HEK293T (cell line): ENCODE data around the gene CABLES2.
A peak's percentile ranks its signal among the peaks of the same experiment; 100 is the strongest.

Experiments
- CTCF ChIA-PET: fragments of 350-600 bp; formaldehyde crosslinking; extraction: SDS; loops from one replicate; lab custom pipeline; 2021; ENCODE audit warnings: antibody characterized with exemption, inconsistent platforms; lab: Yijun Ruan, JAX
- POLR2A ChIA-PET: fragments of 350-600 bp; formaldehyde crosslinking; extraction: SDS; loops from one replicate; lab custom pipeline; 2020; ENCODE audit warnings: antibody characterized with exemption, inconsistent platforms; lab: Yijun Ruan, JAX
- DNase-seq: peaks from one replicate; pipeline ENCODE4 v3.0.0; 2012; ENCODE audit warnings: mixed read lengths; ENCODE audit errors: extremely low spot score
- ARNT ChIP-seq: fragments of 450-650 bp; IDR thresholded peaks from 2 replicates; pipeline ENCODE4 v1.6.1; 2017; ENCODE audit warnings: mild to moderate bottlenecking
- BHLHE40 ChIP-seq: fragments of 450-650 bp; IDR thresholded peaks from 2 replicates; pipeline ENCODE4 v1.6.1; 2016; ENCODE audit warnings: mild to moderate bottlenecking, moderate library complexity, borderline replicate concordance
- CTBP1 ChIP-seq: fragments of 450-650 bp; IDR thresholded peaks from 2 replicates; pipeline ENCODE4 v1.6.1; 2016; ENCODE audit warnings: borderline replicate concordance
- ELF4 ChIP-seq: fragments of 450-650 bp; IDR thresholded peaks from 2 replicates; pipeline ENCODE4 v1.6.1; 2017; ENCODE audit warnings: antibody characterized with exemption
- FOXA1 ChIP-seq: fragments of 450-650 bp; IDR thresholded peaks from 2 replicates; pipeline ENCODE4 v1.6.1; 2016; ENCODE audit warnings: mild to moderate bottlenecking
- FOXK2 ChIP-seq: fragments of 450-650 bp; IDR thresholded peaks from 2 replicates; pipeline ENCODE4 v1.6.1; 2016; ENCODE audit warnings: mild to moderate bottlenecking
- FOXM1 ChIP-seq: fragments of 450-650 bp; IDR thresholded peaks from 2 replicates; pipeline ENCODE4 v1.6.1; 2017; ENCODE audit warnings: mild to moderate bottlenecking, borderline replicate concordance
- HDGF ChIP-seq: fragments of 450-650 bp; IDR thresholded peaks from 2 replicates; pipeline ENCODE4 v1.6.1; 2017; ENCODE audit warnings: antibody characterized with exemption, borderline replicate concordance
- L3MBTL2 ChIP-seq: fragments of 450-650 bp; conservative IDR thresholded peaks from 2 replicates; pipeline ENCODE4 v1.6.1; 2016; ENCODE audit warnings: mild to moderate bottlenecking
- LEF1 ChIP-seq: fragments of 450-650 bp; IDR thresholded peaks from 2 replicates; pipeline ENCODE4 v1.6.1; 2017; ENCODE audit warnings: mild to moderate bottlenecking, borderline replicate concordance
- NFRKB ChIP-seq: fragments of 450-650 bp; IDR thresholded peaks from 2 replicates; pipeline ENCODE4 v1.6.1; 2016; ENCODE audit warnings: mild to moderate bottlenecking, moderate library complexity
- SP1 ChIP-seq: fragments of 450-650 bp; IDR thresholded peaks from 2 replicates; pipeline ENCODE4 v1.6.1; 2017
- SUZ12 ChIP-seq: fragments of 450-650 bp; IDR thresholded peaks from 2 replicates; pipeline ENCODE4 v1.6.1; 2016; ENCODE audit warnings: mild to moderate bottlenecking
- TARDBP ChIP-seq: fragments of 450-650 bp; IDR thresholded peaks from 2 replicates; pipeline ENCODE4 v1.6.1; 2016
- ZNF384 ChIP-seq: fragments of 450-650 bp; IDR thresholded peaks from 2 replicates; pipeline ENCODE4 v1.6.1; 2016
- TF ChIP-seq, protein P1 (sequence below): fragments of 450-650 bp; IDR thresholded peaks from 2 replicates; pipeline ENCODE4 v1.6.1; 2016

CABLES2 gene

GRCh38 chr20:62408055-62408454 is 970 bp upstream of the CABLES2 start:
- CTCF ChIA-PET = no interaction called here

GRCh38 chr20:62406635-62407176 is 379 bp downstream of the CABLES2 start:
- CTCF ChIA-PET = no interaction called here

More at GRCh38 chr20:62408055-62408454, 970 bp upstream of the CABLES2 start:
- TF ChIP-seq L3MBTL2 = no peak
- no peak for TF ChIP-seq FOXA1
- TF ChIP-seq NFRKB = no peak
- no peak for TF ChIP-seq LEF1
- TF ChIP-seq ARNT = no peak
- no peak for TF ChIP-seq SUZ12
- TF ChIP-seq TARDBP = no peak
- TF ChIP-seq, protein P1, sequence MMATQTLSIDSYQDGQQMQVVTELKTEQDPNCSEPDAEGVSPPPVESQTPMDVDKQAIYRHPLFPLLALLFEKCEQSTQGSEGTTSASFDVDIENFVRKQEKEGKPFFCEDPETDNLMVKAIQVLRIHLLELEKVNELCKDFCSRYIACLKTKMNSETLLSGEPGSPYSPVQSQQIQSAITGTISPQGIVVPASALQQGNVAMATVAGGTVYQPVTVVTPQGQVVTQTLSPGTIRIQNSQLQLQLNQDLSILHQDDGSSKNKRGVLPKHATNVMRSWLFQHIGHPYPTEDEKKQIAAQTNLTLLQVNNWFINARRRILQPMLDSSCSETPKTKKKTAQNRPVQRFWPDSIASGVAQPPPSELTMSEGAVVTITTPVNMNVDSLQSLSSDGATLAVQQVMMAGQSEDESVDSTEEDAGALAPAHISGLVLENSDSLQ = no peak
- TF ChIP-seq FOXM1 = no peak
- no peak for TF ChIP-seq SP1
- POLR2A ChIA-PET = interaction anchor here (1.3 kb wide), 1 partner anchor 22 kb away, joined by 3 read pairs; the partner anchor contains the start of gene RPS21
- DNase-seq = no peak

GRCh38 chr20:62405981-62406513 is 1.0 kb downstream of the CABLES2 start:
- TF ChIP-seq SP1 (no peak), ARNT (no peak)
- TF ChIP-seq, protein P1 = no peak
- ChIA-PET POLR2A (no interaction called here), CTCF (interaction anchor here (0.6 kb wide), 1 partner anchor 10 kb away, joined by 4 read pairs; no protein-coding TSS in a partner anchor)
- no peak for DNase-seq

More at GRCh38 chr20:62406635-62407176, 379 bp downstream of the CABLES2 start:
- POLR2A ChIA-PET = no interaction called here
- TF ChIP-seq CTBP1 (no peak), SUZ12 (no peak), LEF1 (no peak), ARNT (no peak), L3MBTL2 (no peak), TARDBP (no peak), FOXK2 (no peak)
- no peak for DNase-seq

- CTCF ChIA-PET = interaction anchor here (0.6 kb wide), 2 partner anchors 10 to 113 kb away, joined by 3 to 4 read pairs; no protein-coding TSS in a partner anchor
- DNase-seq = peak; percentile 56
These were observed 1.7 kb downstream of the CABLES2 start for GRCh38 chr20:62405108-62405980.

GRCh38 chr20:62404761-62405107 is 2.4 kb downstream of the CABLES2 start:
- CTCF ChIA-PET = interaction anchor here (0.6 kb wide), 1 partner anchor 112 kb away, joined by 3 read pairs; no protein-coding TSS in a partner anchor
- DNase-seq = no peak
- no peak for TF ChIP-seq FOXM1
- TF ChIP-seq ELF4 = no peak
- no peak for TF ChIP-seq FOXK2
- no peak for TF ChIP-seq NFRKB
- no peak for TF ChIP-seq SP1
- no peak for TF ChIP-seq TARDBP
- no peak for TF ChIP-seq LEF1
- TF ChIP-seq, protein P1 = no peak
- no peak for TF ChIP-seq FOXA1
- no peak for TF ChIP-seq BHLHE40
- TF ChIP-seq CTBP1 = no peak
- POLR2A ChIA-PET = interaction anchor here (2.0 kb wide), 1 partner anchor 14 kb away, joined by 7 read pairs; no protein-coding TSS in a partner anchor

More at GRCh38 chr20:62405108-62405980, 1.7 kb downstream of the CABLES2 start:
- POLR2A ChIA-PET = interaction anchor here (2.0 kb wide), 1 partner anchor 15 kb away, joined by 7 read pairs; no protein-coding TSS in a partner anchor
- TF ChIP-seq FOXM1 (no peak), FOXA1 (no peak), L3MBTL2 (no peak), NFRKB (no peak), ELF4 (no peak), HDGF (no peak), SP1 (no peak), TARDBP (no peak), ZNF384 (no peak), CTBP1 (no peak), FOXK2 (no peak), SUZ12 (no peak), LEF1 (no peak), BHLHE40 (no peak), ARNT (no peak)
- TF ChIP-seq, protein P1 = no peak
